ENCODE measurements around the gene ITIH5. TPM values are rescaled to one million over a fixed set of nuclear protein-coding genes. Genes with fewer than 3 reads are reported as not detected.

Gene ITIH5
- total RNA-seq, 1 donor from 2014 or later, result not detected

- H3K4me3 ChIP-seq (ENCODE audit: low read depth, low read length), result no peak overlapping the region
- no peak for DNase-seq (ENCODE audit: low read depth)
- TF ChIP-seq CTCF (conservative IDR thresholded peaks at IDR 0.05; ENCODE audit: low read depth, low read length), result no peak
Measured at GRCh38 chr10:7609556-7609955, 57.2 kb downstream of the ITIH5 start.

- TF ChIP-seq CTCF (conservative IDR thresholded peaks at IDR 0.05; ENCODE audit: low read depth, low read length), result no peak
- no peak overlapping the region for H3K4me3 ChIP-seq (ENCODE audit: low read depth, low read length)
- no peak for DNase-seq (ENCODE audit: low read depth)
Measured at GRCh38 chr10:7608001-7608400, 58.8 kb downstream of the ITIH5 start.

- no peak overlapping the region for H3K4me3 ChIP-seq (ENCODE audit: low read depth, low read length)
- no peak for TF ChIP-seq CTCF (conservative IDR thresholded peaks at IDR 0.05; ENCODE audit: low read depth, low read length)
- no peak for DNase-seq (ENCODE audit: low read depth)
Measured at GRCh38 chr10:7606951-7607404, 59.8 kb downstream of the ITIH5 start.

GRCh38 chr10:7605565-7606295, 61.0 kb downstream of the ITIH5 start:
- no peak for DNase-seq (ENCODE audit: low read depth)
- no peak for TF ChIP-seq CTCF (conservative IDR thresholded peaks at IDR 0.05; ENCODE audit: low read depth, low read length)

GRCh38 chr10:7601023-7601656, 65.6 kb downstream of the ITIH5 start:
- DNase-seq (ENCODE audit: low read depth), result no peak
- TF ChIP-seq CTCF (conservative IDR thresholded peaks at IDR 0.05; ENCODE audit: low read depth, low read length), result no peak
- H3K4me3 ChIP-seq (ENCODE audit: low read depth, low read length), result no peak overlapping the region

More at GRCh38 chr10:7605565-7606295, 61.0 kb downstream of the ITIH5 start:
- H3K4me3 ChIP-seq (ENCODE audit: low read depth, low read length), result no peak overlapping the region

- no peak for TF ChIP-seq CTCF (conservative IDR thresholded peaks at IDR 0.05; ENCODE audit: low read depth, low read length)
- DNase-seq (ENCODE audit: low read depth), result no peak
- no peak overlapping the region for H3K4me3 ChIP-seq (ENCODE audit: low read depth, low read length)
Measured at GRCh38 chr10:7598771-7599170, 68.0 kb downstream of the ITIH5 start.
